ENCODE results near the gene CDPF1. TPM values are rescaled to one million over a fixed set of nuclear protein-coding genes. Genes with fewer than 3 reads are reported as not detected.

Gene CDPF1
- polyA plus RNA-seq, 1 donor (not counting 4 experiments of a cell fraction or from before 2014, with no cell fraction given) = 5.9 TPM

DNA sequence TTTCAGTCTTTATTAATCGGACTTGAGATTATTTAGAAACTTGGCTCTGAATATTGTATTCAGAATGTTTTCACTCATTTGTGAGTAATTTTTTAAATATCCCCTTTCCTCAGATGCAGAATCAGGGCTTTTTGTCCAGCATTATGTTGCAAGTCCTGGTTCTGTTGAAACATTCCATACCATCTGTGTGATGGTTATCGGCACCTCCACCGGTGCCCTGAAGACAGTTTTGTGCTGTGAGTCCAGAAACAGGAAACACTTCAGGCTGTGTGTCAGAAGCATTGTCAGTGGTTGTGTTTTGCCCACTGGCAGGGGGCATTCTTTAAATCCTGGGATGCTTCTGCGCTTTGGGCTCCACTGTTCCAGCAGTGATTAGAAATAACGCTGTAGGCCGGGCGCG lies 20.4 kb downstream of the CDPF1 start:
- FAIRE-seq = no peak
- TF ChIP-seq EZH2 (IDR thresholded peaks at IDR 0.05; ENCODE audit: low read length) (no peak), CTCF (optimal IDR thresholded peaks at IDR 0.05 in 1 of 3, IDR thresholded peaks at IDR 0.05 in 1 of 3, conservative IDR thresholded peaks at IDR 0.05 in 1 of 3; ENCODE audit: extremely low read depth in 1 of 3, insufficient read depth in 2 of 3, low read length in 3 of 3) (no peak)
- no peaks in the 10 kb centered on the region for H3K79me2 ChIP-seq (ENCODE audit: control insufficient read depth, insufficient read depth, low read length)
- H3K4me3 ChIP-seq (ENCODE audit: control insufficient read depth in 2 of 3, extremely low read depth in 1 of 3, insufficient read depth in 2 of 3, low read depth in 1 of 3, low read length in 3 of 3) = no peak overlapping the region
- no peaks in the 10 kb centered on the region for H4K20me1 ChIP-seq (ENCODE audit: control insufficient read depth, extremely low read depth, insufficient read depth, low read length)
- dilution Hi-C loops (cut with MboI; ENCODE audit: extremely low pct_ligation_motif_present, low sequenced_read_pairs) = no loop called here
- H2AFZ ChIP-seq (ENCODE audit: control insufficient read depth, low read length) = no peak overlapping the region
- no peaks in the 10 kb centered on the region for H3K4me1 ChIP-seq (ENCODE audit: control insufficient read depth, extremely low read depth, insufficient read depth, low read length)
- no peak for DNase-seq (ENCODE audit: low read depth, low spot score)
- no peaks in the 10 kb centered on the region for H3K27me3 ChIP-seq (ENCODE audit: control insufficient read depth, extremely low read depth, insufficient read depth, low read length)
- no peak overlapping the region for H3K9ac ChIP-seq (ENCODE audit: control insufficient read depth, extremely low read depth, insufficient read depth, low read length)
- H3K9me3 ChIP-seq (ENCODE audit: control insufficient read depth, low read depth, low read length) = no peaks in the 10 kb centered on the region
- H3K9me1 ChIP-seq (ENCODE audit: control insufficient read depth, extremely low read depth, insufficient read depth, low read length) = peaks cover 2% of the 10 kb centered on the region
- H3K36me3 ChIP-seq (ENCODE audit: control insufficient read depth in 2 of 2, extremely low read depth in 1 of 2, insufficient read depth in 2 of 2, low read length in 2 of 2) = no peaks in the 10 kb centered on the region
- H3K27ac ChIP-seq (ENCODE audit: control insufficient read depth, insufficient read depth, low read length) = no peak overlapping the region
- H3K4me2 ChIP-seq (ENCODE audit: control insufficient read depth, extremely low read depth, insufficient read depth, low read depth, low read length) = no peak overlapping the region

DNA sequence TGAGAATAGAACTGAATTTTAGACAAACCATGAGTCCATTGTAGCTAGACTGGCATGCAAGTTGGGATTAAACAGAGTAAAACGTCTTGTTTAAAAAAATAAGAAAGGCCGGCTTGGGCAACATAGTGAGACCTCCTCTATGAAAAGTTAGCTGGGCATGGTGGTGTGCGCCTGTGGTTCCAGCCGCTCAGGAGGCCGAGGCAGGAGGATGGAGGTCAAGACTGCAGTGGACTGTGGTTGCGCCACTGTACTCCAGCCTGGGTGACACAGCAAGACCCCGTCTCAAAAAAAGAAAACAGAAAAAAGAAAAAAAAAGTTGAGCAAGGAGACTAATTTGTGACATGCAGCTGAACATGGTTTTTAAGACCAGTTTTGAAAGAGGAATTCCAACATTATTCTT lies 23.5 kb downstream of the CDPF1 start:
- FAIRE-seq = no peak
- dilution Hi-C loops (cut with MboI; ENCODE audit: extremely low pct_ligation_motif_present, low sequenced_read_pairs) = no loop called here
- no peaks in the 10 kb centered on the region for H3K36me3 ChIP-seq (ENCODE audit: control insufficient read depth in 2 of 2, extremely low read depth in 1 of 2, insufficient read depth in 2 of 2, low read length in 2 of 2)

More for the DNA sequence above, 23.5 kb downstream of the CDPF1 start:
- Histone ChIP-seq H3K4me3 (ENCODE audit: control insufficient read depth in 2 of 3, extremely low read depth in 1 of 3, insufficient read depth in 2 of 3, low read depth in 1 of 3, low read length in 3 of 3) (no peak overlapping the region), H3K79me2 (ENCODE audit: control insufficient read depth, insufficient read depth, low read length) (no peaks in the 10 kb centered on the region), H3K9me1 (ENCODE audit: control insufficient read depth, extremely low read depth, insufficient read depth, low read length) (peaks cover 2% of the 10 kb centered on the region), H3K4me1 (ENCODE audit: control insufficient read depth, extremely low read depth, insufficient read depth, low read length) (no peaks in the 10 kb centered on the region), H3K27ac (ENCODE audit: control insufficient read depth, insufficient read depth, low read length) (no peak overlapping the region), H3K27me3 (ENCODE audit: control insufficient read depth, extremely low read depth, insufficient read depth, low read length) (no peaks in the 10 kb centered on the region), H4K20me1 (ENCODE audit: control insufficient read depth, extremely low read depth, insufficient read depth, low read length) (no peaks in the 10 kb centered on the region), H3K4me2 (ENCODE audit: control insufficient read depth, extremely low read depth, insufficient read depth, low read depth, low read length) (no peak overlapping the region), H3K9me3 (ENCODE audit: control insufficient read depth, low read depth, low read length) (no peaks in the 10 kb centered on the region), H3K9ac (ENCODE audit: control insufficient read depth, extremely low read depth, insufficient read depth, low read length) (no peak overlapping the region), H2AFZ (ENCODE audit: control insufficient read depth, low read length) (no peak overlapping the region)
- TF ChIP-seq EZH2 (IDR thresholded peaks at IDR 0.05; ENCODE audit: low read length) (no peak), CTCF (optimal IDR thresholded peaks at IDR 0.05 in 1 of 3, IDR thresholded peaks at IDR 0.05 in 1 of 3, conservative IDR thresholded peaks at IDR 0.05 in 1 of 3; ENCODE audit: extremely low read depth in 1 of 3, insufficient read depth in 2 of 3, low read length in 3 of 3) (no peak)
- no peak for DNase-seq (ENCODE audit: low read depth, low spot score)

Measured in keratinocyte (primary cell).